Fibroblast of skin of right quadriceps (primary cell): ENCODE data around the gene DNMT3L.
"Not testable (repeated sequence)": the region's sequence is repeated elsewhere in the genome, so short reads cannot be mapped to it uniquely, and the experiment has no call there.

Experiments used
- DNase-seq: peaks from one replicate; pipeline ENCODE4 v3.0.0-alpha.2; 2013

Gene DNMT3L

DNA sequence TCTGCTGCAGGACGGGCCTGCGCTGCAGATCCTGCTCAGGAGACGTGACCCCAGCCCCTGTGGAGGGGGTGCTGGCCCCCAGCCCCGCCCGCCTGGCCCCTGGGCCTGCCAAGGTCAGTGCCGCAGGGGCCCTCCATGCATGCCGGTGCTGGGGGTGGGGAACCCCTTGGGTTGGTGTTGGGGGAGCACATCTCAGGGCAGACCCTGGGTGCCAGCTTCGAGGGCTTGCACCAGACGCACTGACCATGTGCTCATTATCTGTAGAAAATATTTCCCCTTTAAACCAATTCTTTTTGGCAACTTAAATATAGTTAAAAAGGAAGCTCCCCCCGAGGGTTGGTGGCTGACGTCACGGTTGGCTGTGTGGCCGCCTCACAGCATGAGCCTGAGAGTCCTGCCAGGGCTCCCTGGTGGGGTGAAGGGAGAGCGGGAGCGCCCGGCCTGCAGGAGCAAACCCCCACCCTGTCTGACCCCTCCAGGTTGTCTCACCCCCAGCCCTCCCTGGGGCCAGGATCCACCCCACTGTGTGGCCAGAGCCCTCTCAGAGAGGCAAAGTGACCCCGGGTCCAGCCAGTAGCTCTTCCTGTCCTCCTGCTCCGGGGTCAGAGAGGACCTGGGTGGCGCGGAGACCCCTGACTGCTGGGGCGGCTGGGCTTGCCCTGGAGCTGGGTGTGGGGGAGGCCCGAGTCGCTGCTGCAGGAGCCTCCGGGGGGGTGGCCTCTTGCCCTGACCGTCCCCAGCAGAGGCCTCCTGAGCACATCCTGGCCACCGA is 32.9 kb upstream of the DNMT3L start:
- DNase-seq: peak; percentile 37

DNA sequence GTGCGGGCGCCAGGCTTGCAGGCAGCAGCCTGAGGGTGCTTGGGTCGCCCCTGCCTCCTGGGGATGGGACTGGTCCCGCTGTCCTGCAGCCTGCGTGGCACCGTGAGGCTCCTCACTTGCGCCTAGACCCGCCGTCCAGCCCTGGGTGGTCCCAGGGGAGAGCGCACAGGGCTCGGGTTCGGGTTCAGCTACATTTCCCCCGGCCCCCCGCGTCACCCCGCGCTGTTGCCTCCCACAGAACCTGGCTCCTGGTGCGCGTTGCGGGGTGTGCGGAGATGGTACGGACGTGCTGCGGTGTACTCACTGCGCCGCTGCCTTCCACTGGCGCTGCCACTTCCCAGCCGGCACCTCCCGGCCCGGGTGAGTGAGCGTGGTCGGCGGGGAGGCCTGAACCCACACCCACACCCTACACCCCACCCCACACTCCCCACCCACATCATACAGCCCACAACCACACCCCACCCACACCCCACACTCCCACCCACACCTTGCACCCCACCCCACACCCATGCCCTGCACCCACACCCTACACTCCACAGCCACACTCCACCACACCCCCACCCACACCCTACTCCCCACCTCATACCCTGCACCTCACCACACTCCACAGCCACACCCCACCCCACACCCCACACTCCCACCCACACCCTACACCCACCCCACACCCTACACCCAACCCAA is 32.0 kb upstream of the DNMT3L start:
- DNase-seq: no peak

DNA sequence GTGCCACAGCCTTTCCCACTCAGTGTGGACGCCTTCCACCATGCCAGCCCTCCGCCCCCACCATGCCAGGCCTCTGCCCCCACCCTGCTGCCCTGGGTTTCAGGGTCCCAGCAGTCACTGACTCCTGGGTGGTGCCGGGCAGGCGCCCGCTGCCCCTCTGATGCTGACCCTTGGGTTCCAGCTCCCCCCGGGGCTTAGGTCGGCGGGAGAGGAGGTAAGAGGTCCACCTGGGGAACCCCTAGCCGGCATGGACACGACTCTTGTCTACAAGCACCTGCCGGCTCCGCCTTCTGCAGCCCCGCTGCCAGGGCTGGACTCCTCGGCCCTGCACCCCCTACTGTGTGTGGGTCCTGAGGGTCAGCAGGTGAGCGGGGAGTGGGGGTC is 31.1 kb upstream of the DNMT3L start:
- no peak for DNase-seq

DNA sequence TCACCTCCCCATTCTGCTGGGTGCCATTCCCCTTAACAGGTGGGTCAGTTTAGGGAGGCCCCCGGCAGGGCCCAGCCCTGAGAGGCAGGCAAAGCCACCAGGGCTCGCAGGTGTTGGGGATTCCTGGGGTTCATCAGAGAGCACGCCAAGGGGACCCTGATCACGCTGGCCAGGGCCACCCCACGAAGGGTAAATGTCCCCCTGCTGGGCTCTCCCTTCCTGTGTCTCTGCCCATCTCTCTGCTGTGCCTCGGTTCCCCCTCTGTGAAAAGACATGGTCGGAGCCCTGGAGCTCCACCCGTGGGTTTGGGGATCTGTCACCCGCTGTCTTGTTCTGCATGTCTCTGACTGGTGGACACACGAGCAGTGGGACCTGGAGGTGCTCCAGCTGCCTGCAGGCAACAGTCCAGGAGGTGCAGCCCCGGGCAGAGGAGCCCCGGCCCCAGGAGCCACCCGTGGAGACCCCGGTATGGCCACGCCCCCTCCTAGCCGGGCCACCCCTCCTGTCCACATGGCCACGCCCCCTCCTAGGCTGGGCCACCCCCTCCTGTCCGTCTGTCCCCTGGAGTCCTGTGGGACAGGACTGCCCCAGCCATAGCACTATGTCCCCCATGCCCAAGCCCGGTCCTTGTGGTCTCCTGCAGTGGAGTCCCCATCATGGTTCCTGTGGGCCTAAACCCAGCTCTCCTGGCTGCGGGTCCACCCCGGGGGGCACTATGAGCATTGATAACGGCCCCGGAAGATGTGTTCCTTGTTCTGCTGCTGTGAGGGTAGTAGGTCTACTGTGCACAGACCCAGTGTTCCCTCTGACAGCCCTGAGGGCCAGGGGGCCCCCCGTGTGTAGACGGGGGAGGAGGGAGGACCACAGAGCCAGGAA is 30.5 kb upstream of the DNMT3L start:
- no peak for DNase-seq

DNA sequence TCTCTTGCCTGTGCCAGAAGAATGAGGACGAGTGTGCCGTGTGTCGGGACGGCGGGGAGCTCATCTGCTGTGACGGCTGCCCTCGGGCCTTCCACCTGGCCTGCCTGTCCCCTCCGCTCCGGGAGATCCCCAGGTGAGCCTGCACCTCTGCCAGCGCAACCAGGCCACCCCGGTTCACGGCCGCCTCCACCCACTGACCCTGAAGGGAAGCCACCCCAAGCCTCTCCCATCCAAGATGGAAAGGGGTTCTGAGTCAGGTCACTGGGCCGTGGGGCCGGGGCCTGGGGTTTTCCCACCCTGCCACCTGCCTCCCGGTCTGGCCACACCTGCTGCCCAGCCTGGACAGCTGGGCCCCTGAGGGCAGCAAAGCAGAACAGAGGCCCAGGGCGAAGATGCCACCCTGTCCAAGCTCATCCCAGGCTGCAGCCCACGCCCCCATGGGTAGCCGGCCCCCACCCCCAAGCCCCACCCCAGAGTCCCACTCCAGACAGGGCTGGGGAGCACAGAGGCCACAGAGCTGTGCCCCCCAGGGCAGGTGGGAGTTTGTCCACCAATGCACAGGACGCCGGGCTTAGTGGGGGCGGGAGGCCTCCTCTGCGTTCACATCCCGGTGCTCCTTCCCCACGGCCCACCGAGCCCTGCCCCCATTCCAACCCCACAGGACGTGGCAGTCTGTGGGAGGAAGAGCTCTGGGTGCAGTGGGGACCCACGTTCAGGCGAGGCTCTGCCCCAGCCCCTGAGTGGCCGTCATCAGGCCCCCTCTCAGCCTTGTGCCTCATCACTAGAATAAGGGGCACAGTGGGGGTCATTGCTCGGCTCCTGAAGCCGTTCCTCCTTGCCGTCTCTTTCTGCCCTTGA is 29.6 kb upstream of the DNMT3L start:
- DNase-seq: no peak

DNA sequence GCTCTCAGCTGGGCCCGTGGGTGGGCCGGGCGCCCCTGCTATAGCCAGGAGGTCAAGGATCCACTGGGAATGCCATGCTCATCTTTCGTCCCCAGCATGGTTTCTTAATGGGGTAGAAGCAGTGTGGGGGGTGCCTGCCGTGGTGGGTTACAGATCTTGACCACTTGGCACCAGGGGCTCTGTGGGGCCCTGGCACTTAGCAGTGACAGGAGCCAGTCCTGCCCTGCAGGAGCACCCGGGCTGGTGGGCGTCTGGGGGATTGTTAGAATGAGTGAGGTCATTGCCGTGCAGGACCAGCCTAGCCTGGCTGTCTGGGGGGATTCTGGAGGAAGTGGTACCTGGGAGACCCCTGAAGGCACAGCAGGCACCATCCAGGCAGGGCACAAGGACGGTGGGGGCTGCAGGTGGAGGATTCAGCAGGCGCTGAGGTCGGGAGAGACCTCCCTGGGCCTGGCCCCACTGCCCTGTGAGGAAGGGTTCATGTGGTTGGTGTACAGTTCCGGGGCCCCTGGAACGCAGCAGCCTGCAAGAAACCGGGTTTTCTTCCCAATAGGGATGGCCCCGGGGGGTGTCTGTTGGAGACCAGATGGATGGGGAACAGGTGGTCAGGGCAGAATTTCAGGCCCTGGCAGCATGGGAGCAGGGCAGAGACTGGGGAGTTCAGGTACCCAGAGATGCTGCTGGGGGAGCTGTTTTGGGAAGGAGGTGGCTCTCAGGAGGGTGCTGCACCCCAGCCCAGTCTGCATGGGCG is 28.8 kb upstream of the DNMT3L start:
- no peak for DNase-seq

DNA sequence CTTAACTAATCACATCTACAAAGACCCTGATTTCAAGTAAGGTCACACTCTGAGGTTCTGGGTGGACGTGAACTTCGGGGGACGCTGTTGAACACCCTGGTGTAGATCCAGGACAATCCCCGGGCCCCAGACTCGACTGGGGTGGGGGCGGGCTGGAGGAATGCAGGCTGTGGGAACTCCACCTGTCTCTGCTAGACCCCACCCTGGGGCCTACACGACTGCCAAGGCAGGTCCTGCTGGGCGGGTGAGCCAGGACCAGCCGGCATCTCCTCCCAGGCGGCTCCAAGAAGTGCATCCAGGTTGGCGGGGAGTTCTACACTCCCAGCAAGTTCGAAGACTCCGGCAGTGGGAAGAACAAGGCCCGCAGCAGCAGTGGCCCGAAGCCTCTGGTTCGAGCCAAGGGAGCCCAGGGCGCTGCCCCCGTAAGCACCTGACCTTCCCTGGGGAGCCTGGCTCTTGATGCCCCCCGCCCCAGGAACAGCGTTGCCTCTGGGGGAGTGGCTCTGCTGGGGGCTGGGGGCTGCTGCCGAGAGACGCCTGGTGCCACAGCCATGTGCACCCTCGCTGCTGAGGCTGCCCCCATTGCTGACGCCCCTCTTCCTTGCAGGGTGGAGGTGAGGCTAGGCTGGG is 27.8 kb upstream of the DNMT3L start:
- no peak for DNase-seq

DNA sequence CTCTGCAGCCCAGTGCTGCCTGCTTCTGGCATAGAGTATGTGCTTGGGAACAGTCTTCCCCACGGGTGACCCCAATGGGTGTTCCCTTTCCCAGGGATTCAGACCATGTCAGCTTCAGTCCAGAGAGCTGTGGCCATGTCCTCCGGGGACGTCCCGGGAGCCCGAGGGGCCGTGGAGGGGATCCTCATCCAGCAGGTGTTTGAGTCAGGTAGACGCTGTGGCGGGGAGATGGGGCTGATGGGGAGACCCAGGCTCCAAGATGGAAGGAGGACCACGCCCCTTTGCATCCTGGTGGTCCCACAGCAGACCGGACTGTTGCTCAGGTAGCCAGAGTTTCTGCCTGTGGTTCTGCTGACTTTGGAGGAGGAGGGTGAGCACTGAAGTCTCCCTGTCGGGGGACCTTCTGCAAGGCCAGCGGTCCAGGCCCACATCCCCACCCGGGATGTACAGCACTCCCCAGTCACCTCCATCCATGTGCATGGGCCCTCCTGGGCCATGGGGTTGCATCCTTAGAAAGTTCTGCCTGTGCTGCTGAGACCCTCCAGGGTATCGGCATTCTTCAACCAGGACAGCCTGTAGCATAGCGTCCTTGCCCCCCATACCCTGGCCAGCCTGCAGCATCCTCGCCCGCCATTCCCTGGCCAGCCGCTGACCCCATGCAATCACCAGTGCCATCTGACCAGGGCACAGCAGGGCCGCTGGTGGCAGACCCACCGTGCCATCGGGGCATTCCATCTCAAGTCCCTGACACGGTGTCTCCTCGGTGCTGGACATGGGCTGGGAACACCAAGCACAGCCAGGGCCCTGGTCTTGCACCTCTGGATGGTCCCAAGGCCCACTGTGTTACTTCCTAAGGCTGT is 26.8 kb upstream of the DNMT3L start:
- no peak for DNase-seq

DNA sequence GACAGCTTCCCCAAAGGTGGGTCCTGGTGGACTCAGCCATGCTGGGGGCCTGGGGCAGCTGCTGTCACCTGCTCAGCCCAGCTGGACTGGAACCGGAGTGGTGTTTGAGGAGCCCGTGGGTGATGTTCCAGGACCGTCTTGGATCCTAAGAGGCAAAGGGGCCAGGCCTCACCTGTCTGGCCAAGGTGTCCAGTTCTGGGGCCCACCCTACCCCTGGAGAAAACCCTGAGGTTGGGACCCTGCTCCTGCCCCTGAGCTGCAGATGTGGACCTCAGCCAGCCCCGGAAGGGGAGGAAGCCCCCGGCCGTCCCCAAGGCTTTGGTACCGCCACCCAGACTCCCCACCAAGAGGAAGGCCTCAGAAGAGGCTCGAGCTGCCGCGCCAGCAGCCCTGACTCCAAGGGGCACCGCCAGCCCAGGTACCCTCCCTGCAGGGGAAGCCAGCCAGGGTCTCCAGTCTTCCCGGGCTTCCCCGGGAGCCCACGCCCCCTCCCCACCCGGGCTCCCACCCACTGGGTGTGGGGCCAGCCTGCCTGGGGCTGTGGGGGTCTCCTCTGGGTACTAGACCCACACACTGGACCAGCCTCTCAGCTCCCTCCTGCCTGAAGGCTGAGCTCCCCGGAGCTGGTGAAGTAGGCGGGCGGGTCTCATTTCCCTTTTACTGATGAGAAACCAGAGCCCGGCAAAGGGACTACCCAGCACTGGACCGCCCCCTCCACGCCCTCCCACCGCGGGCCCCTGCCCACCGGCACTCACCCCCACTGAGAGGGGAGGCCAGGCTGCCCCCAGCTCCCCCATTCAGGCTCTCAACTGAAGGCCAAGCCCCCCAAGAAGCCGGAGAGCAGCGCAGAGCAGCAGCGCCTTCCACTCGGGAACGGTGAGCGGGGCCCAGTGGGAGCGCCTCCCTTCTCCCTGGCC is 25.3 kb upstream of the DNMT3L start:
- DNase-seq: no peak

DNA sequence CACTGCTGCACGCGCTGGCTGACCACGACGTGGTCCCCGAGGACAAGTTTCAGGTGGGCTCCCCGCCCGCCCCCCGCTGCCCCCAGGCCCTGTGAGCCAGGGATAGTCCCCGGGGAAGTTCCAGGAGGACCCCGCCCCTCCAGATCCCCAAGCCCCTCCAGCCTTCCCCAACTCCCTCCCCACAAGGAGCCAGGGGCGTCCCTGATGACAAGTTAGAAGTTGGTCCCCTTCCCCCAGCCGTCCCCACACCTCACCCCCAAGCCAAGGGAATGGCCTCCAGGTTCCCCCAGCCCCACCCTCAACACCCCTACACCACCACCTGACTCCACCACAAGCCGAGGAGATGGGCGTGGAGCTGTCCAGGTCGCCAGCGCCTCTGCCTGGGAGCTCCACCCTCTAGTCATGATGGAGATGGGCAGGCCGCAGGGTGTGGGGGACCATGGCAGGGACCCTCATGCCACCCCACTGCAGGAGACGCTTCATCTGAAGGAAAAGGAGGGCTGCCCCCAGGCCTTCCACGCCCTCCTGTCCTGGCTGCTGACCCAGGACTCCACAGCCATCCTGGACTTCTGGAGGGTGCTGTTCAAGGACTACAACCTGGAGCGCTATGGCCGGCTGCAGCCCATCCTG is 24.5 kb upstream of the DNMT3L start:
- DNase-seq: no peak

DNA sequence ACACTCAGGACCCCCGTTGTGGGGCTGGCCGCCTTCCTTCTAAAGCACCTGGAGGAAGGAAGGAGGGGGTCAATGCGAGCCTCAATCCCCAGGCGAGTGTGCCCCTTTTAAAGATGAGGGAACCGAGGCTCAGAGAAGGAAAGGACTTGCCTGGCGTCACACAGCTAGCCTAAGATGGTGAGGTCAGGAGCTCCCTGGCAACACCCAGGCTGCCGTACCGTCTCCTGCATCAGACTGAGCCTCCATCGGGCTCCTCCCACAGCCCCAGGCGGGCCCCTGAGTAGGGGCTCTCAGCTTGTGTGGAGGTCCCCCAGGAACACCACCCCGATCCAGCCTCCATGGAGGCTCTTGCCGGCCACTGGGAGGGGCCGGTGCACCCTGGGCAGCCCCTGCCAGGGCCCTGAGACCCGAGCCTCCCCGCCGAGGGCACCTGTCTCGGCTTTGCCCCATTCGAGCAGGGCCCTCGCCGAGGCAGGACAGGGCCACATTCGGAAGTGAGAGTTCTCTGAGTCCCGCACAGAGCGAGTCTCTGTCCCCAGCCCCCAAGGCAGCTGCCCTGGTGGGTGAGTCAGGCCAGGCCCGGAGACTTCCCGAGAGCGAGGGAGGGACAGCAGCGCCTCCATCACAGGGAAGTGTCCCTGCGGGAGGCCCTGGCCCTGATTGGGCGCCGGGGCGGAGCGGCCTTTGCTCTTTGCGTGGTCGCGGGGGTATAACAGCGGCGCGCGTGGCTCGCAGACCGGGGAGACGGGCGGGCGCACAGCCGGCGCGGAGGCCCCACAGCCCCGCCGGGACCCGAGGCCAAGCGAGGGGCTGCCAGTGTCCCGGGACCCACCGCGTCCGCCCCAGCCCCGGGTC is 23.7 kb upstream of the DNMT3L start, which contains the start of gene AIRE:
Gene AIRE (plus strand): TSS at position 739 of the 855 bp plus-strand sequence. CDS start 131 bp downstream, outside the sequence.
- DNase-seq: peak; percentile 48

DNA sequence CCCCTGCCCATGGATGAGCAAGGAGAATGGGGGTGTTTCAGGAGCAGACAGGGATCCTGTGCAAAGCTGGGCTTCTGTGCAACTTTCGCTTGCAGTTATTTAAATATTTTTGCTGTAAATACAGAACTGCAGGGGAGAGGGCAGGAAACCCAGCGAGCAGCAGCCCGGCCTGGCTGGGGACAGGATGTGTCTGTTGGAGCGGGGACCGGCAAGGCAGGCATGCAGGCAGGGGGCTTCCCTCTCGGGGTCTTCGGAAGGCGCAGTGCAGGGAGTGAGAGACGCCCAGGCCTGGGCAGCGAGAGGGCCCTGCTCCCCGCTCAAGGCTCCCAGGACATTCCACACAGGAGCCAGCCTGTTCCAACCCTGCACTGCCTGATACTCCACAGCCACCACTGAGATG is 22.3 kb upstream of the DNMT3L start:
- no peak for DNase-seq

DNA sequence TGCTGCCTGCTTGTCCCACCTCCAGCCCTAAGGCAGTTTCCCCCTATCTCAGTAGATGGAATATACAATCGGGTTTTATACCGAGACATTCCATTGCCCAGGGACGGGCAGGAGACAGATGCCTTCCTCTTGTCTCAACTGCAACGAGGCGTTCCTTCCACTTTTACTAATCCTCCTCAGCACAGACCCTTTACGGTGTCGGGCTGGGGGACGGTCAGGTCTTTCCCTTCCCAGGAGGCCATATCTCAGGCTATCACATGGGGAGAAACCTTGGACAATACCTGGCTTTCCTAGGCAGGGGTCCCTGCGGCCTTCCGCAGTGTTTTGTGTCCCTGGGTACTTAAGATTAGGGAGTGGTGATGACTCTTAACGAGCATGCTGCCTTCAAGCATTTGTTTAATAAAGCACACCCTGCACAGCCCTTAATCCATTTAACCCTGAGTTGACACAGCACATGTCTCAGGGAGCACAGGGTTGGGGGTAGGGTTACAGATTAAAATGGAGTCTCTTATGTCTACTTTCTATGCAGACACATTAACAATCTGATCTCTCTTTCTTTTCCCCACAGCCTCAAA is 21.6 kb upstream of the DNMT3L start:
- not testable (repeated sequence) for DNase-seq

DNA sequence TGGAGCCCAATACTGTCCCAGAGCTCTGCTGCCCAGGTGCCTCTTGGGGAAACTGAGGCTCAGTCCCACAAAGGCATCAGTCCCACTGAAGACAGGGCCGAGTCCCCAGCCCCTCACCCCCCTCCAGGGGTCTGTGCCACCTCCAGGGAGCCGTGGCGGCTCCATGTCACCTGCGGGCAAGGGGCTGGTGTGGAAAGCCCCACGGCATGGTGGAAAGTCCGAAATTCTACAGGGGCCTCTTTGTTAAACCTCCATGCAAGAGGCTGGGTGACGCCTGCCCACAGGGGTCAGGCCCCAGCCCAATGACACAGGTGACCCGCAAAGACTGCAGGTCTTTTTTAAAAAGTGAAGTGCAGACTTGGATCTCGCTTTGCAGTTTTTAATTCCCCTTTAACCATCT is 20.7 kb upstream of the DNMT3L start:
- no peak for DNase-seq

DNA sequence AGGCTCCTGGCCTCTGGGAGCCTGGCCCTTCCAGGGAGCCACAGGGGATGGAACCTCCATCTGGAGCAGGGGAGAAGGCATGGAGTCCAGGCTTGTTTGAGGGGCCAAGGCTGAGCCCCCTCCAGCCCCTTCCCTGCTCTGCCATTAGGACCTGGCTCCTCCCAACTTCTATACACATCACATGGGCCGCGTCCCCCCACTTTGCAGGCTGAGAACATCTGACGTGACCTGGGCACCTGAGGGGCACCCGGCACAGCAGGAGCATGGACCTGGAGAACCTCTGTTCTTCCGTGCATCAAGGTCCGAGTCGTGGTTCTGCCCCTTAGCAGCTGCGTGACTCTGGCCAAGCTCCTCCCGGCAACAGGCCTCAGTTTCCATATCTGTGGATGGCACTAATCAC is 20.1 kb upstream of the DNMT3L start:
- no peak for DNase-seq

DNA sequence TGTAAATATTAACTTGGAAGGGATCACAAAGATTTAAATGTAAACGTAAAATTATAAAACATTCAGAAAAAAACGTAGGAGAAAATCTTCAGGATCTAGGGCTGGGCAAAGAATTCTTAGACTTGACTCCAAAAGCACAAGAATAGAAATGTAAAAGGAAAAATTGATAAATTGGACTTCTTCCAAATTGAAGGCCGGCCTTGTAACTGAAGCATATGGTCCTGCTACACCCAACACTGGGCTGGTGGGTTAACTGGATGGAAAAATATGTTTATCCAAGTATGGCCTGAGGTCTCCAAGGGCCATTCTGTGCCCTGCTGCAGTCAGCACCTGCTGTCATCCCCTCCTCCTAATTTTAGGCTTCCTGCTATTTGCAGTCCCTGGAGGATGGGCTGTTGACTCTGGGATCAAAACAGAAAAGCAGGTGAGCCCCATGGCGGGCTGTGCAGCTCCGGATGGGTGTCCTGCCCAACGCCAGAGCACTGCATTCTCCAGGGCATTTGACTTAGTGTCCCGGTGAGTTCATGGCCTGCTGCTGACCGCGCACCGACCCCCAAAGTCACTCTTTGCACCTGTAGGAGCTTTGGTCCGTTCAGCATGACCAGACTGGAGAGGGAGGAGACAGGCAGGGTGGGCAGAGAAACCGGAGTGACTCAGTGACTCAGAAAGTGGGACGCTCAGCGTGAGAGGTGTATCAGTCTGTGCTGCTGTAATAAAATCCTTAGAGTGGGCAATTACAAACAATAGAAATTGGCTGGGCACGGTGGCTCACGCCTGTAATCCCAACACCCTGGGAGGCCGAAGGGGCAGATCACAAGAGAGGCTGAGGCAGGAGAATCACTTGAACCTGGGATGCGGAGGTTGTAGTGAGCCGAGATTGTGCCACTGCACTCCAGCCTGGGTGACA is 17.9 kb upstream of the DNMT3L start:
- DNase-seq: no peak
